GM04503 (cell line): Measurements from ENCODE around the gene ZNF525.
"Not testable (repeated sequence)": the region's sequence is repeated elsewhere in the genome, so short reads cannot be mapped to it uniquely, and the experiment has no call there.

ENCODE experiments used
- DNase-seq: peaks from one replicate; pipeline ENCODE4 v3.0.0-alpha.2; 2012; ENCODE audit warnings: low read depth

ZNF525 gene

GRCh38 chr19:53365134-53365898 lies at the start of gene ZNF525:
Gene ZNF525 (plus strand): TSS chr19:53365705. CDS start chr19:53372282, 6,577 bp downstream.
- peak; percentile 21 for DNase-seq

- DNase-seq = peak; percentile 2
These were observed 36.5 kb upstream of the ZNF525 start for GRCh38 chr19:53328967-53329366.

GRCh38 chr19:53332484-53332883 lies 33.0 kb upstream of the ZNF525 start:
- DNase-seq = no peak

- peak; percentile 19 for DNase-seq
These were observed 32.4 kb upstream of the ZNF525 start for GRCh38 chr19:53333066-53333462.

GRCh38 chr19:53333463-53334449 lies 31.7 kb upstream of the ZNF525 start, which contains the start of gene ZNF845:
Gene ZNF845 (plus strand): TSS chr19:53333749. CDS start chr19:53341308, 7,559 bp downstream.
- DNase-seq = peak; percentile 59

GRCh38 chr19:53344403-53344802 lies 21.1 kb upstream of the ZNF525 start:
- DNase-seq = not testable (repeated sequence)

GRCh38 chr19:53355739-53356138 lies 9.8 kb upstream of the ZNF525 start:
- no peak for DNase-seq

GRCh38 chr19:53357821-53358581 lies 7.5 kb upstream of the ZNF525 start:
- DNase-seq = no peak

GRCh38 chr19:53360056-53360455 lies 5.4 kb upstream of the ZNF525 start:
- DNase-seq = not testable (repeated sequence)

GRCh38 chr19:53365899-53366493 lies 491 bp downstream of the ZNF525 start:
- DNase-seq = no peak

GRCh38 chr19:53372196-53372595 lies 6.7 kb downstream of the ZNF525 start:
- DNase-seq = no peak

GRCh38 chr19:53374288-53374687 lies 8.8 kb downstream of the ZNF525 start:
- no peak for DNase-seq

- DNase-seq = no peak
These were observed 9.2 kb downstream of the ZNF525 start for GRCh38 chr19:53374743-53375142.

GRCh38 chr19:53381376-53381775 lies 15.9 kb downstream of the ZNF525 start:
- no peak for DNase-seq

- DNase-seq = no peak
These were observed 22.7 kb downstream of the ZNF525 start for GRCh38 chr19:53388168-53388567.

- no peak for DNase-seq
These were observed 23.4 kb downstream of the ZNF525 start for GRCh38 chr19:53388904-53389303.

GRCh38 chr19:53389571-53389970 lies 24.1 kb downstream of the ZNF525 start:
- DNase-seq = no peak

GRCh38 chr19:53389978-53390377 lies 24.5 kb downstream of the ZNF525 start:
- no peak for DNase-seq

GRCh38 chr19:53394522-53394973 lies 29.0 kb downstream of the ZNF525 start:
- DNase-seq = peak; percentile 41

GRCh38 chr19:53394974-53395839 lies 29.7 kb downstream of the ZNF525 start, which contains the start of gene ZNF765:
Gene ZNF765 (plus strand): TSS chr19:53395149. CDS start chr19:53398016, 2,867 bp downstream.
- no peak for DNase-seq
